Fibroblast of lung (primary cell): ENCODE data around the gene IP6K3. TPM values are rescaled to one million over a fixed set of nuclear protein-coding genes. Genes with fewer than 3 reads are reported as not detected.

Experiments used
- DNase-seq, 2 donors: peaks; one replicate each; pipeline versions ENCODE4 v3.0.0 to v3.0.0-alpha.2; 2010; ENCODE audit warnings: low read depth in 2 of 2
- H2AFZ ChIP-seq: 2 replicates; pipeline ENCODE4 v1.5.1; 2012; ENCODE audit warnings: low read length, control low read depth, inconsistent platforms
- H3K27ac ChIP-seq: 2 replicates; pipeline ENCODE4 v1.5.1; 2011; ENCODE audit warnings: low read length, control low read depth; ENCODE audit not compliant: insufficient read depth
- H3K27me3 ChIP-seq: 2 replicates; pipeline ENCODE4 v1.5.1; 2011; ENCODE audit warnings: mild to moderate bottlenecking, low read length; ENCODE audit not compliant: control insufficient read depth, insufficient read depth
- H3K36me3 ChIP-seq: 2 replicates; pipeline ENCODE4 v1.5.1; 2011; ENCODE audit warnings: low read length; ENCODE audit not compliant: control insufficient read depth, insufficient read depth
- H3K4me1 ChIP-seq: 2 replicates; pipeline ENCODE4 v1.5.1; 2011; ENCODE audit warnings: low read length; ENCODE audit not compliant: control insufficient read depth, insufficient read depth; ENCODE audit errors: extremely low read depth
- H3K4me2 ChIP-seq: 2 replicates; pipeline ENCODE4 v1.5.1; 2011; ENCODE audit warnings: low read length, control low read depth; ENCODE audit not compliant: insufficient read depth; ENCODE audit errors: extremely low read depth
- H3K4me3 ChIP-seq, 4 experiments: fragments of 200-600 bp in 1 of 4; sonication (generic) in 1 of 4; replicated peaks in 1 of 4; 2 replicates each; pipeline ENCODE4 v1.5.1; 2011 to 2016; ENCODE audit warnings: low read length in 4 of 4, low read depth in 3 of 4, mild to moderate bottlenecking in 3 of 4, control low read depth in 2 of 4, inconsistent platforms in 1 of 4, mixed read lengths in 1 of 4; ENCODE audit not compliant: insufficient read depth in 1 of 4; ENCODE audit errors: control extremely low read depth in 1 of 4
- H3K79me2 ChIP-seq: 2 replicates; pipeline ENCODE4 v1.5.1; 2012; ENCODE audit warnings: mild to moderate bottlenecking, low read length, inconsistent platforms; ENCODE audit not compliant: control insufficient read depth, insufficient read depth
- H3K9ac ChIP-seq: 2 replicates; pipeline ENCODE4 v1.5.1; 2011; ENCODE audit warnings: mild to moderate bottlenecking, low read length, control low read depth; ENCODE audit not compliant: insufficient read depth
- H3K9me3 ChIP-seq: 2 replicates; pipeline ENCODE4 v1.5.1; 2012; ENCODE audit warnings: low read depth, low read length; ENCODE audit not compliant: control insufficient read depth, insufficient read depth
- H4K20me1 ChIP-seq: 2 replicates; pipeline ENCODE4 v1.5.1; 2011; ENCODE audit warnings: low read length; ENCODE audit not compliant: control insufficient read depth, insufficient read depth; ENCODE audit errors: extremely low read depth
- CTCF ChIP-seq, 2 donors: IDR thresholded peaks in 1 of 2; conservative IDR thresholded peaks in 1 of 2; 1 replicate in 1 of 2; 2 replicates in 1 of 2; pipeline ENCODE4 v1.5.1; 2011 to 2012; ENCODE audit warnings: low read length in 2 of 2, control low read depth in 1 of 2, inconsistent platforms in 1 of 2, low read depth in 1 of 2, mild to moderate bottlenecking in 1 of 2
- EZH2 ChIP-seq: IDR thresholded peaks from 2 replicates; pipeline ENCODE4 v1.5.1; 2012; ENCODE audit warnings: low read length, control low read depth, mild to moderate bottlenecking; ENCODE audit errors: missing control alignments
- polyA plus RNA-seq, 2 donors: library from polyadenylated mRNA; depleted of rRNA in 1 of 2; stranded (reverse) in 1 of 2; unstranded in 1 of 2; fragments of >200 nt; gene quantifications; 2 replicates each; pipeline ENCODE4 v1.2.1, GENCODE V29; 2011 to 2012; ENCODE audit warnings: missing spikeins in 1 of 2
- total RNA-seq: library from RNA; depleted of rRNA; stranded (reverse); fragments of >200 nt; gene quantifications from 2 replicates; pipeline ENCODE4 v1.2.1, GENCODE V29; 2014

The IP6K3 gene
- total and polyA plus RNA-seq, 2 donors (not counting 1 experiment from before 2014, with no cell fraction given), result 0.84 to 5.4 TPM

GRCh38 chr6:33707771-33708170 lies 38.9 kb downstream of the IP6K3 start:
- no peak for TF ChIP-seq CTCF (conservative IDR thresholded peaks at IDR 0.05 in 1 of 2, IDR thresholded peaks at IDR 0.05 in 1 of 2; ENCODE audit: low read depth in 1 of 2, low read length in 2 of 2)
- no peak for TF ChIP-seq EZH2
- peaks cover 5% of the 10 kb centered on the region for H3K4me1 ChIP-seq
- H3K79me2 ChIP-seq, result peaks cover 10% of the 10 kb centered on the region
- no peak overlapping the region for H3K4me2 ChIP-seq
- H2AFZ ChIP-seq, result no peak overlapping the region
- no peaks in the 10 kb centered on the region for H3K27me3 ChIP-seq
- H3K9me3 ChIP-seq, result no peaks in the 10 kb centered on the region
- no peak overlapping the region for H3K27ac ChIP-seq
- no peak overlapping the region for H3K9ac ChIP-seq
- H4K20me1 ChIP-seq, result no peaks in the 10 kb centered on the region
- H3K4me3 ChIP-seq, result no peak overlapping the region
- no peak for DNase-seq
- H3K36me3 ChIP-seq, result peaks cover 3% of the 10 kb centered on the region

GRCh38 chr6:33705955-33706725 lies 40.6 kb downstream of the IP6K3 start:
- no peaks in the 10 kb centered on the region for H3K27me3 ChIP-seq
- no peak overlapping the region for H3K4me2 ChIP-seq
- no peaks in the 10 kb centered on the region for H4K20me1 ChIP-seq
- H3K4me1 ChIP-seq, result peaks cover 5% of the 10 kb centered on the region
- H3K27ac ChIP-seq, result no peak overlapping the region
- H3K9ac ChIP-seq, result no peak overlapping the region
- DNase-seq, result no peak
- H3K36me3 ChIP-seq, result peaks cover 3% of the 10 kb centered on the region
- no peaks in the 10 kb centered on the region for H3K9me3 ChIP-seq
- peaks cover 10% of the 10 kb centered on the region for H3K79me2 ChIP-seq
- H3K4me3 ChIP-seq, result no peak overlapping the region
- TF ChIP-seq EZH2, result no peak
- no peak for TF ChIP-seq CTCF (conservative IDR thresholded peaks at IDR 0.05 in 1 of 2, IDR thresholded peaks at IDR 0.05 in 1 of 2; ENCODE audit: low read depth in 1 of 2, low read length in 2 of 2)
- H2AFZ ChIP-seq, result no peak overlapping the region

GRCh38 chr6:33705268-33705885 lies 41.3 kb downstream of the IP6K3 start:
- no peak overlapping the region for H3K4me2 ChIP-seq
- no peak overlapping the region for H2AFZ ChIP-seq
- no peaks in the 10 kb centered on the region for H3K27me3 ChIP-seq
- no peaks in the 10 kb centered on the region for H4K20me1 ChIP-seq
- no peak overlapping the region for H3K9ac ChIP-seq
- H3K9me3 ChIP-seq, result no peaks in the 10 kb centered on the region
- H3K4me1 ChIP-seq, result peaks cover 2% of the 10 kb centered on the region
- no peak overlapping the region for H3K27ac ChIP-seq
- no peak for TF ChIP-seq CTCF (conservative IDR thresholded peaks at IDR 0.05 in 1 of 2, IDR thresholded peaks at IDR 0.05 in 1 of 2; ENCODE audit: low read depth in 1 of 2, low read length in 2 of 2)
- no peak for TF ChIP-seq EZH2
- no peak overlapping the region for H3K4me3 ChIP-seq
- DNase-seq, result no peak
- peaks cover 5% of the 10 kb centered on the region for H3K36me3 ChIP-seq
- H3K79me2 ChIP-seq, result peaks cover 3% of the 10 kb centered on the region
